Measurements from ENCODE around the gene ARCN1.

The ARCN1 gene

DNA sequence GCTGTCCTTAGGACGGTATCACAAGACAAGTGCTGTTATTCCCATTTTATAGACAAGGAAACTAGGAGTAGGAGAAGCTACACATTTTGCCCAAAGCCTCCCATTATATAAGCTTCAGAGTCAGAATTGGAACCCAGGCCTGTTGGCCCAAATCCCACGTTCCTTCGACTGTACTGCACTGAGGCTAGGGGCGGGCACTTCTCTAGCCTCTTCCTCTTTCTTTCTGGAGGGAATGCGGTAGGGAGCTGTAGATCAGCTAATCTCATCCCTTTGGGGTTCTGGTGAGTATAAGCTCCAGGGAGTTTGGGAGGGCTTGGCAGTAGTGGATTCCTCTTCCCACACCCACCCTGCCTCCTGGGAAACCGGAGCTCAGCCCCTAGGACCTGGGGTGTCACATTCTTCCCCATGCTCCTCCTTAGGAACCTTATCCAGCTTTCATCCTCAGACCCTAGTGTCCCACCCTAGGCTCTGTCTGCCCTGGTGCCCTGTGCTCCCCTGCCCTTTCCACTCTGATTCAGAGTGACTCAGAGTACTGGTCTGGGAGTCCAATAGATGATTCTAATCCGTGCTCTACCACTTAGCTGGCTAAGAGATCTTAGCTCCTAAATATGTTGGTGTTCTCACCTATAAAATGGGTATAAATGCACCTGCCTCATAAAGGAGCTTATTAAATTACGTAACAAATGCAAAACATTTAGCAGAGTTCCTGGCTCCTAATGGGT lies 64.5 kb downstream of the ARCN1 start:
- no peak for DNase-seq (ENCODE audit: low read depth, low spot score)

DNA sequence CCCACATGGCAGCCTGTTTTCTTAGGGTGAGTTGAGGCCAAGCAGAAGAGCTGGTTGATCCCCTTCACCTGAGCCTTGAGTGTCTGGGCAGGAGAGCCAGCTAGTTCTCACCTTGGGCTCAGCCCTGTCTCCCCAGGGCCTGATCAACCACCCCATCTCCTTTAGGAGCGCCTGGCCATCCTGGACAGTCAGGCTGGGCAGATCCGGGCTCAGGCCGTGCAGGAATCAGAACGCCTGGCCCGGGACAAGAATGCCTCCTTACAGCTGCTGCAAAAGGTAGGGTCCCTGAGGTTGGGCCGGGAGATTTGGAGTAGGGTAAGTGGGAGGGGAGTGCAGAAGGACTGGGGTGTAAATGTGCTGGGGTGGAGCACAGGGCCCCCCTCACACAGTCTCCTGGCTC lies 66.5 kb downstream of the ARCN1 start:
- no peak for DNase-seq (ENCODE audit: low read depth, low spot score)

DNA sequence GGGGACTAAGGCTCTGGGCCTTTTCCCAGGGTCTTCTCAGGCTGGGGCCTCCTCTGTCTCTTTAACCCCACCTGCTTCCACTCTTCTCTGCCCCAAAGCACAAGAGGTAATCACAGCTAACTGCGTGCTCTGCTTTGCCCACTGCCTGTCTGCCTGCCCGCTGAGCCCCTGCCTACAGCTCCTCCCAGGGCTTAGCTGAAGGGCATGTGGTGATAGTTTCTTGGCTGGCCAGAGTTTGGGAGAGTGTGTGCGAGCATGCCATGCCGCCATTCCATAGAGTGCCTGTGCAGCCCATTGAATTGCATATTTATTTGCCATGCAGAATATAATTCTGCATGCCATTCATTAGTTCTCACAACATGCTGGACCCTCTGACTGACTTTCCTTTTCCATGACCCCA lies 67.7 kb downstream of the ARCN1 start:
- no peak for DNase-seq (ENCODE audit: low read depth, low spot score)

DNA sequence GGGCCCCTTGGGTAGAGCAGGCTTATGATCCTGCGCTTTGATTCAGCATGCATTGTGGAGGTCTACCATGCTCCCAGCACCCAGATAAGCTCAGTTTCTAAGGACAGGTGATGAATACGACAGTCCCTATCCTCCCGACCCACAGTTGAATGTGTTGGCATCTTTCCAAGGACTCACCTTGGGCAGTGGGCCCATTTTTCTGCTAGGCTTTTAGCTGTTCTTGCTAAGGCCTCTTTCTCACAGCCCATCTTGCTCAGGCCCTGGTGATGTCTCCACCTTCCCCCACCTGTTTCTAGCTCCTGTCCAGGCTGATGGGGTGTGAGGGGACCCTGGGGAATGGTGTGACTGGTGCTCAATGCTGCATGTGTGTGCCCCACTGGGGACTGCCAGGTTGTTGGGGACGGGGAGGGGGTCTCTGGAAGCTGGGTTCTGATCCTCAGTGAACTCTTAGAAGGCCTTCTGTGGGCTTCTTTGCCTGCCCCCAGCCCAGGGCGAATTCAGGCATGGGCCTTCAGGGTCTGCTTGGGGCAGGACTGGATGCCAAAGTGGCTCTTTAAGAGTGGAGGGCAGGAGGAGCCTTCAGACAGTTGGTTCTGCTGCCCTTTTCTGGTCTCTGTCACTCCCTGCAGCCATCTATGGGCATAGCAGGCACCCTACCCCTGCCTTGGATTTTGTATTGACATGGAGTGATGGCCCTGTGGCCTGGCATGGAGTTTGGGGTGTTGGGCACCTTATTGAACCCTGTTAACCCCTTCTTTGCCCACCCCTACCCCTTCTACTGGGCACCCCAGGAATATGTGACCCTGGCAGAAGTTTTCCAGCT lies 68.3 kb downstream of the ARCN1 start:
- no peak for DNase-seq (ENCODE audit: low read depth, low spot score)

DNA sequence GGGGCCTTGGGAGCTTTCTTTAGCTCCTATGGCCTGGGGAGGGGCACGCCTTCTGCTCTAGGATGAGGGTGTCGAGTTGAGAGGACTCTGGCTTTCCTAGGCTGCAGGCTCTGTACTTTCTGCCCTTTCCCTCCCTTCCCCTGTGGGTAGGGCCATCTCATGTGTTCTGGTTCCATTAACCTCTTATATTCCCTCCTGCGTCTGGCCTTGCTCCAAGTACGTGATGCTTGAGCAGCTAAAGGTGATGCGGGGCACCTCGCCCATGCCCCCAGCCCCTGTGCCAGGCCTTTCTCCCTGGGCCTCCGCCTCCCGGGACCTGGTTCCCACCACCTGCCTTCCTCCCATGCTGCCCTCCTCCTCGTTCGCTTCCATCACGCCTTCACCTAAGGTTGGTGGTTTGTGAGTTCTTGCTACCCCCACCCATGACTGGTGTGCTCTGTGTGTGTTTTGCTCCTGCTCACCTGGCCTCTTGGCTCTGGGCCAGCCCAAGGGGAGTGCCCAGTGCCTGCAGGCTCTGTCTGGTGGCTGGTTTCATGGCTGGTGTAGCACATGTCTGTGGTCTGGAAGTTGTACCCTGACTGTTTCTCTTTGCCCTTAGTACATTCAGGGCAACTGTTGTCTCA lies 69.3 kb downstream of the ARCN1 start:
- no peak for DNase-seq (ENCODE audit: low read depth, low spot score)

DNA sequence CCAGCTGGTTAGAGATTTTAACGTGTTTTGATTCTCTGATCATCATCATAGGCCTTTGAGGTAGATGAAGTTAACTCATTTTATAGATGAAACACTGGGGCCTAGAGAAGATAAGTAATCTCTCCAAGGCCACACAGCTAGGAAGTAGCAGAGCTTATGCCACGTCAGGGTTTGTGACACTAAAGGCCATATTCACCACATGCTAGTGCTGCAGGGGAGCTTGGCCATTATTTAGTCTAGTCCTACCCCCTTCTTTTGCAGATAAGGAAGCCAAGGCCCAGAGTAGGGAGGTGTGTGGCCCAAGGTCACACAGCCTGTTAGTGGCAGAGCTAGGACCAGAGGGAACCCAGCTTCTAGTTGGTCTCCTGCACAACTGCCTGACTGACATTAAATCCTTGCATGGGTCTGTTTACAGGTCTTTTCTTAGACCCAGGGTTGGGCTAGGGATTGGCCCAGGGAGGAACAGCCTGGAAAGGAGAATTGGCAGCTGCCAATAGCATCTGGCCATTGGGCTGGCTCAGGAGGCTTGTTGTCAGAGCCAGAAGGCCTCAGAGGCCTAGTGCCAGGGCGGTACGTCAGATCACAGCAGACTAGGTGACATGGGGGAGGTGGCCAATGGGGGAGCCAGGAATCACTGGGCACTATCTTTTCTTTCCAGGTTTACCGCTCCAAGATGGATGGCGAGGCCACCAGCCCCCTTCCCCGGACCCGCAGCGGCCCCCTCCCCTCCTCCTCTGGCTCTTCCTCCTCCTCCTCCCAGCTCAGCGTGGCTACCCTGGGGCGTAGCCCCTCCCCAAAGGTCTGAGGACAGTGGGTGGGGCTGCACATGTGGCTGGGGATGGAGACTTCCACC lies 71.2 kb downstream of the ARCN1 start:
- no peak for DNase-seq (ENCODE audit: low read depth, low spot score)

DNA sequence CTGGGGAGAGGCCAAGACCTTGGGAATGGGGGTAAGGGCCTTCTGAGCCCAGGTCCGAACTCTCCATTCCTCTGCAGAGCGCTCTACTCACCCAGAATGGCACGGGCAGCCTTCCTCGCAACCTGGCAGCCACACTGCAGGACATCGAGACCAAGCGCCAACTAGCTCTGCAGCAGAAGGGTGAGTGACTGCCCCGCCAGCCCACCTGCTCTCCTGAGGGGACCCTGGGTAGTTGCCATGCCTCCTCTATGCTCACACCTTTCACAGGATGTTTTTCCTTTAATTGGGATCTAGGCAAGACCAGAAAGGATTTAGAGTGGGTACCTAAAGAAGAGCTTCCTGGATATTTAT lies 71.8 kb downstream of the ARCN1 start:
- no peak for DNase-seq (ENCODE audit: low read depth, low spot score)

DNA sequence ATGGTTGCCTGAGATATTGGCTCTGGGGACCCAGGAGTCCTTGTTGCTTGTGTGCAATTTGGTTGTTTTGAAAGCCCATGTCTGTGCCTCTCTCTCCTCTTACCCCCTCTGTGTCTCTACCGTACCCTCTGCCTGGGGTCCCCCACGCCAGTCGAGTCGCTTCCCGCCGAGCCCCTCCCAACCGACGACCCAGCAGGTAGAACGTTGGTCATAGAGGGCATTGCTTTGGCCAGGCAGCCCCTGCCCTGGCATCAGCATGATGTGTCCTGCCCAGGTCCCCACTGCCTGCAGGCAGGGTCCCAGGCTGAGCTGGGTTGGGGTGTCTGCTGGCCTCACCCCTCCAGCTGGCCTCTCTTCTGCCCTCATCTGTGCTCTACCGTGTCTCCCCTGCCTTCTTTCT lies 72.3 kb downstream of the ARCN1 start:
- DNase-seq (ENCODE audit: low read depth, low spot score), result no peak

DNA sequence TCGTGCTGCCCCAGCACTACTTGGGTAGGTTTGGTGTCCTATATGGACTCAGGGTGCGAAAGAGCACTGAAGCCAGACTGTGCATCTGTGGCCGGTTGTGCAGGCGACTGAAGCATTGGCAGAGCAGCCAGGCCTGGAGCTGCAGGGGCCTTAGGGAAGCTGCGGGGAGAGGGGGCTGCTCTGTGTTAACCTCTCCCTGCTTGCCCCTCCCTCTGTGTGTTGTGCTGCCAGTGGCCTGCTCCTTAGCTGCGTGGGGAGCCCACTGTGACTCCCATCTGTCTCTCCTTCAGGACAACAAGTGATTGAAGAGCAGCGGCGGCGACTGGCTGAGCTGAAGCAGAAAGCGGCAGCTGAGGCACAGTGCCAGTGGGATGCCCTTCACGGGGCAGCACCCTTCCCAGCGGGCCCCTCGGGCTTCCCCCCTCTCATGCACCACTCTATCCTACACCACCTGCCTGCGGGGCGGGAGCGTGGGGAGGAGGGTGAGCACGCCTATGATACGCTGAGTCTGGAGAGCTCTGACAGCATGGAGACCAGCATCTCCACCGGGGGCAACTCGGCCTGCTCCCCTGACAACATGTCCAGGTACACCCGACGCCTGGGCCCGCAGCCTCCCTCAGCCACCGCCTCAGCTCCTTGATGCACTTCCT lies 73.0 kb downstream of the ARCN1 start:
- no peak for DNase-seq (ENCODE audit: low read depth, low spot score)

DNA sequence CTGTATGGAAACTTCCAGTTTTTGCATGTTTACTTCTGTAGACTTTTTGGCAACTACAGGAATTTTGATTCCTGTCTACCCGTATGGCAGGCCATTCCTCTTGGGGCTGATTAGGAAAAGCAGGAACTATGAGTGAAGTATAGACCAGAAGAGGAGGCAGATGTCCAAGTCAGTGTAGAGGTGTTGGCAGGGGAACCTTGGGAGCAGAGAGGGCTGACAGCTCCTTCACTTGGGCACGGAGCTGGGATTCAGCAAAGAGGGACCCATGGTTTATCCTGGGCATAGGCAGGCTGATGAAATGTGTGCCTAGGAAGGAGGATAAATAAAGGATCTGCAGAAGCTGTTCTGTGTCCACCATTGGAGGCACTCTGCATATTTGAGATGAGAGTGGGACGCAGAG lies 74.2 kb downstream of the ARCN1 start:
- DNase-seq (ENCODE audit: low read depth, low spot score), result no peak

DNA sequence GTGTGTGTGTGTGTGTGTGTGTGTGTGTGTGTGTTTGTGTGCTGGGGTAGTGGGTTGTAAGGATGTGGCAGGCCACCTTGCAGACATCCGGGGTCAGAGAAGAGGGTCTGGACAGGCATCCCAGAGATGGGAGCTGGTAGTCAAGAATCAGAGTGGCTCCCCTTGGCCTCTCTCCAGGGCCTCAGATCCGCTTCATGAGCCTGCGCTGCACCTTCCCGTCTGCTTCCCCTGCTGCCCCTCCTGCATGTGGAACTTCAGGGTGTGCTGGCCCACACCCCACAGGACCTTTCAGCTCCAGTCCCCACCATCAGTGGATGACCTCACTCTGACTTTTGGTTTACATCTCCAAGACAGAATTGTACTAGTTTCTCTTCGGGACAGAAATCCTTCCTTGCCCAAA lies 76.1 kb downstream of the ARCN1 start:
- no peak for DNase-seq (ENCODE audit: low read depth, low spot score)

DNA sequence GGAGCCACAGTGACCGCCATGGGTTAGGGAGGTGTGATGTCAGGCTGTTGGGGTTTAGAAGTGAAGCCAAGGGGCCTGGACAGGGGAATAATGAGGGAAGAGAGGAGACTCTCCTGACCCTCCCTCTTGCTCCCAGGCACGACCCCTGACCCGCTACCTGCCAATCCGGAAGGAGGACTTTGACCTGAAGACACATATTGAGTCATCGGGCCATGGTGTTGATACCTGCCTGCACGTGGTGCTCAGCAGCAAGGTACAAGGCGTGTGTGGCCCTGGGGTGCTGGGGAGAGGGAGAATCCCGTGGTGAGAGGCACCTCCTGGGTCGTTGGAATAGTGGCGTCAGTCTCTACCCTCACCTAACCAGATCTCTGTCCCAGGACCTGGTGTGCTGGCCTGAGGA lies 77.7 kb downstream of the ARCN1 start:
- no peak for DNase-seq (ENCODE audit: low read depth, low spot score)

DNA sequence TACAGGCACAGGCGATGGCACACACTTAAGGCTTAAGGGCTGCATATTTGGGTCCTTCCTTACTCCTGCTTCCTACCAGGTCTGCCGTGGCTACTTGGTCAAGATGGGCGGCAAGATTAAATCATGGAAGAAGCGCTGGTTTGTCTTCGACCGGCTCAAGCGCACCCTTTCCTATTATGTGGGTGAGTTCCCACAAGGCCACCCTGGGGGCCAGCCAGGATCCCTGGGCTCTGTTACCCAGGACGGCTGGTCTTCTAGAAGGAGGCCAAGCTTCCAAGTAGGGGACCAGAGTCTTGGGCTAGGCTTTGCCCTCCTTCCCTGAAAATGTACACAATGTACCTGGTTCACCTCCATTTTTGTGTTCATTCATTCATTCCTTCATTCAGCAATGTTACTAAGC lies 78.2 kb downstream of the ARCN1 start:
- DNase-seq (ENCODE audit: low read depth, low spot score), result no peak

DNA sequence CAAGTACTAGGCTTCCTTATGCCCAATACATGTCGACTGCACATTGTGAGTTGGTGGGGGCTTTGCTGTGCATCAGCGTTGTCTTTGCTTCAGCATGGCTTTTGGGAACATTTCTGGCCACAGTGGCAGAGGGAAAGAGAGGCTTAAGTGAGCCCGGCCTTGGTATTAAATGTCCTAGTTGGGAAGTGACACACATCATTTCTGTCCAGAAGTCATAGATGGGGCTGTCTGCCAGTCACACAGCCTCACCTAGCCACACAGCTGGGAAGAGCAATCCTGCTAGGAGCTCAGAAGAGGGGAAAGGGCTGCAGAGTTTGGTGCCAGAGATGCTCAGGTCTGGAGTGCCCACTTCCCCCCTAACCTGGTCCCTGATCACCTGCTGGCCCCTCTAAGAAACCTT lies 79.6 kb downstream of the ARCN1 start:
- DNase-seq (ENCODE audit: low read depth, low spot score), result no peak
